HepG2 (cell line): ENCODE results near the gene OSBPL5. TPM values are rescaled to one million over a fixed set of nuclear protein-coding genes. Genes with fewer than 3 reads are reported as not detected.

Experiments
- ATAC-seq: fragments of 200-7000 bp; cut with Tn5 transposase; 3 replicates; pipeline ENCODE4 v1.9.1; 2020; ENCODE audit warnings: mild to moderate bottlenecking, moderate library complexity
- BruUV-seq: library from RNA; stranded (reverse); fragments of 400-500 nt; replicated peaks from 2 replicates; lab custom pipeline; 2021; lab: Mats Ljungman, UMichigan
- CTCF ChIA-PET: fragments of 300-600 bp; formaldehyde crosslinking; extraction: SDS; loops from one replicate; lab custom pipeline; 2021; ENCODE audit warnings: low total read pairs, inconsistent platforms, low intra/inter-chr PET ratio; lab: Yijun Ruan, JAX
- POLR2A ChIA-PET: fragments of 350-600 bp; sonication (Branson Sonifier 250); formaldehyde crosslinking; loops from one replicate; lab custom pipeline; 2020; ENCODE audit warnings: antibody characterized with exemption, inconsistent platforms; lab: Yijun Ruan, JAX
- DNase-seq: peaks from one replicate; pipeline ENCODE4 v3.0.0-alpha.2; 2015; ENCODE audit warnings: low spot score
- FAIRE-seq: peaks from 3 replicates; lab custom pipeline; 2011; peaks lifted over from hg19 to GRCh38; lab: Jason Lieb, UNC
- H2AFZ ChIP-seq: one replicate; pipeline ENCODE4 v1.6.1; 2011; ENCODE audit warnings: low read length, inconsistent platforms
- H3K27ac ChIP-seq: fragments of 300-600 bp; 3 replicates; pipeline ENCODE4 v1.8.0; 2011; ENCODE audit warnings: mixed run types, mild to moderate bottlenecking, mixed read lengths, low read length, inconsistent platforms; ENCODE audit not compliant: insufficient read depth; ENCODE audit errors: extremely low read length
- H3K27me3 ChIP-seq, 2 experiments: fragments of 200-600 bp in 1 of 2; 2 replicates in 1 of 2; 3 replicates in 1 of 2; pipeline versions ENCODE4 v1.6.0 to v1.8.0; 2011; ENCODE audit warnings: low read length in 2 of 2, mild to moderate bottlenecking in 2 of 2, moderate library complexity in 2 of 2, inconsistent platforms in 1 of 2; ENCODE audit not compliant: insufficient read depth in 2 of 2, control insufficient read depth in 1 of 2
- H3K36me3 ChIP-seq, 2 experiments: fragments of 200-600 bp in 1 of 2; replicated peaks in 1 of 2; 2 replicates in 1 of 2; 3 replicates in 1 of 2; pipeline versions ENCODE4 v1.5.1 to v1.8.0; 2011; ENCODE audit warnings: low read length in 2 of 2, inconsistent platforms in 1 of 2; ENCODE audit not compliant: insufficient read depth in 2 of 2, control insufficient read depth in 1 of 2
- H3K4me1 ChIP-seq: 2 replicates; pipeline ENCODE4 v1.5.1; 2012; ENCODE audit warnings: low read length, inconsistent platforms; ENCODE audit not compliant: insufficient read depth
- H3K4me2 ChIP-seq: 2 replicates; pipeline ENCODE4 v1.6.0; 2011; ENCODE audit warnings: low read depth, low read length, inconsistent platforms
- H3K4me3 ChIP-seq, 3 experiments: fragments of 200-600 bp in 1 of 3; sonication (generic), shearing (Covaris generic) in 1 of 3; replicated peaks in 1 of 3; 2 replicates each; pipeline ENCODE4 v1.5.1; 2011 to 2016; ENCODE audit warnings: low read length in 3 of 3, inconsistent platforms in 2 of 3, low read depth in 2 of 3, mild to moderate bottlenecking in 2 of 3, control low read depth in 1 of 3, mixed read lengths in 1 of 3; ENCODE audit not compliant: insufficient read depth in 1 of 3
- H3K79me2 ChIP-seq: one replicate; pipeline ENCODE4 v1.6.1; 2011; ENCODE audit warnings: low read length, inconsistent platforms; ENCODE audit not compliant: insufficient read depth
- H3K9ac ChIP-seq: 2 replicates; pipeline ENCODE4 v1.6.0; 2011; ENCODE audit warnings: mild to moderate bottlenecking, low read depth, low read length, inconsistent platforms; ENCODE audit not compliant: insufficient read depth
- H3K9me3 ChIP-seq: 2 replicates; pipeline ENCODE4 v1.5.1; 2012; ENCODE audit warnings: mild to moderate bottlenecking, low read length
- H4K20me1 ChIP-seq: 2 replicates; pipeline ENCODE4 v1.6.0; 2011; ENCODE audit warnings: inconsistent platforms, mild to moderate bottlenecking, low read length, moderate library complexity; ENCODE audit not compliant: insufficient read depth
- IKZF4 ChIP-seq: sonication (generic); formaldehyde crosslinking; IDR thresholded peaks from 2 replicates; pipeline ENCODE4 v1.5.1; 2020; ENCODE audit warnings: borderline replicate concordance, mild to moderate bottlenecking, low read depth, missing genetic modification reagents; ENCODE audit errors: not compliant biosample characterization
- NFE2L2 ChIP-seq: fragments of 150-350 bp; IDR thresholded peaks from 2 replicates; pipeline ENCODE4 v1.6.1; 2014; ENCODE audit warnings: low read length
- SRSF9 ChIP-seq: fragments of 200-400 bp; formaldehyde crosslinking; IDR thresholded peaks from 2 replicates; pipeline ENCODE4 v1.6.1; 2018; ENCODE audit warnings: borderline replicate concordance, mild to moderate bottlenecking, low read depth, low read length; ENCODE audit not compliant: insufficient read depth, poor library complexity, severe bottlenecking
- ZNF468 ChIP-seq: sonication (generic); formaldehyde crosslinking; IDR thresholded peaks from 2 replicates; pipeline ENCODE4 v1.8.0; 2022; ENCODE audit warnings: mild to moderate bottlenecking, moderate library complexity, missing genetic modification reagents
- ZNF780A ChIP-seq: sonication (generic); formaldehyde crosslinking; IDR thresholded peaks from 2 replicates; pipeline ENCODE4 v1.8.0; 2022; ENCODE audit warnings: mild to moderate bottlenecking, missing genetic modification reagents, moderate library complexity
- ZSCAN30 ChIP-seq: sonication (generic); formaldehyde crosslinking; IDR thresholded peaks from 2 replicates; pipeline ENCODE4 v1.5.0; 2020; ENCODE audit warnings: mild to moderate bottlenecking, missing genetic modification reagents
- WGBS: methylation state at CpG from one replicate; pipeline ENCODE4 v1.1.6; 2017; ENCODE audit warnings: low lambda C conversion rate; 5-methylcytosine and 5-hydroxymethylcytosine counted together
- in situ Hi-C: cut with HindIII; loops from 2 replicates; pipeline ENCODE4 v1.10.0; 2017; ENCODE audit warnings: low pct_unique_long_range_greater_than_20kb; ENCODE audit not compliant: extremely low pct_ligation_motif_present
- intact Hi-C: fragments of 100-400 bp; cut with micrococcal nuclease; formaldehyde crosslinking; loops from one replicate; pipeline ENCODE4 v1.10.0; 2022; ENCODE audit not compliant: unreplicated experiment
- polyA plus RNA-seq, 8 experiments: library from polyadenylated mRNA; depleted of rRNA in 3 of 8; stranded (reverse) in 7 of 8; unstranded in 1 of 8; fragments of >200 nt; fragmentation: Illumina TruSeq in 4 of 8; extraction: Trizol in 4 of 8; gene quantifications; 2 replicates each; pipeline versions ENCODE4 v1.2.1 to v1.2.3, GENCODE V29; 2011 to 2016; ENCODE audit warnings: low read depth in 4 of 8, missing spikeins in 1 of 8, mixed read lengths in 1 of 8; ENCODE audit not compliant: insufficient read depth in 1 of 8
- total RNA-seq, 5 experiments: library from RNA; depleted of rRNA; stranded (reverse); fragments of >200 nt; fragmentation: Illumina TruSeq; extraction: Trizol; gene quantifications; 2 replicates each; pipeline ENCODE4 v1.2.3, GENCODE V29; 2016; ENCODE audit warnings: low read depth in 1 of 5
- TF ChIP-seq, protein P1 (sequence below): conservative IDR thresholded peaks from 2 replicates; pipeline ENCODE4 v1.6.1; 2018; ENCODE audit warnings: missing genetic modification reagents
- TF ChIP-seq, protein P2 (sequence below): fragments of 450-650 bp; IDR thresholded peaks from 2 replicates; pipeline ENCODE4 v1.6.1; 2017; ENCODE audit warnings: mild to moderate bottlenecking
- TF ChIP-seq, protein P3 (sequence below): sonication (generic); formaldehyde crosslinking; IDR thresholded peaks from 2 replicates; pipeline ENCODE4 v1.4.0; 2020; ENCODE audit warnings: low read depth, mild to moderate bottlenecking, missing genetic modification reagents

The OSBPL5 gene
- total and polyA plus RNA-seq, 2 of the 13 experiments (the other 11 are each of a cell fraction or from before 2014, with no cell fraction given): not detected

DNA sequence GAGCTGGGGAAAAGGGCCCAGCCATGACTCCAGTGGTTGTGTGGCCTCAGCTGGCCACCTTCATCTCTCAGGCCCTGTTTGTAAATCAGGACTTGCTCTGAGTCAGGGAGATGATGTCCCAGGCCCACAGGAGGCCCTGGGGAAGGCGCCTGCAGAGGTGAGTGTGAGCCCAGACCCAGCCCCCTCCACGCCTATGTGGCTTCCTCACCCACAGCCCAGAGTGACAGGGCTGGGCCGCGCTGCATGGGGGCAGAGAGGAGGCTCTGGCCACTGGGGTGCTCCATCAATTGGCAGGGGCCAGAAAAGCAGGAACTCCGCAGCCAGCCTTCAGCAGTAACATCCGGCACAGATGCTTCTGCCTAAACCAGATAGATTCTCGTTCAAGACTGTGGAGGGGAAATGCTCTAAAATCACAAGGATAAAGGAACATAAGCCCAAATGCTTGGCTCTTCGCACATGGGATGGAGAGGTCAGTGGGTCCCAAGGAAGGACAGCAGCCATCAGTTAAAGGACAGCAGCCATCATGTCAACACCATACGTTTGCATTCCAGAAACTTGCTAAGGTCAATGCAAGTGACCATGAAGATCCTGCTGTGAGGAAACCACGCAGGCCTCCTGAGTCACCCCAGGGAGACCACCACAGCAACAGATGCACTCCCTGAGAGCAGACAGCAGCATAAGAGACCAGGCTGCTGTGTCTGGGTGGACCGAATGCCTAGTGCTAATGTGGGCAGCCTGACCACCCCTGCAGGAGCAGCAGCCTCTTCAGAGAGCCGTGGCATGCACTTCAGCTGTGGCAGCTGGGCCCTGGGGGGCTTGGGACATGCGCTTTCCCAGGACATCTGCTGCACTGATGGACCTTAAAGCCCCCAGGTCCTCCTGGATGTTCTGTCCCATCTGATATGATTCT is 28.3 kb downstream of the OSBPL5 start:
- no peak overlapping the region for H3K9ac ChIP-seq
- no peaks in the 10 kb centered on the region for H3K36me3 ChIP-seq
- no peak overlapping the region for H3K4me2 ChIP-seq
- FAIRE-seq (no peak), DNase-seq (no peak), ATAC-seq (no peak)
- intact Hi-C loops: no loop called here
- WGBS: 30% methylated on average over 8 of the region's 13 CpGs
- H3K4me3 ChIP-seq: no peak overlapping the region
- in situ Hi-C loops: no loop called here
- H3K79me2 ChIP-seq: no peaks in the 10 kb centered on the region
- no peak for TF ChIP-seq ZNF780A (CRISPR knock-in tag)
- no peak for TF ChIP-seq NFE2L2
- TF ChIP-seq, protein P1, sequence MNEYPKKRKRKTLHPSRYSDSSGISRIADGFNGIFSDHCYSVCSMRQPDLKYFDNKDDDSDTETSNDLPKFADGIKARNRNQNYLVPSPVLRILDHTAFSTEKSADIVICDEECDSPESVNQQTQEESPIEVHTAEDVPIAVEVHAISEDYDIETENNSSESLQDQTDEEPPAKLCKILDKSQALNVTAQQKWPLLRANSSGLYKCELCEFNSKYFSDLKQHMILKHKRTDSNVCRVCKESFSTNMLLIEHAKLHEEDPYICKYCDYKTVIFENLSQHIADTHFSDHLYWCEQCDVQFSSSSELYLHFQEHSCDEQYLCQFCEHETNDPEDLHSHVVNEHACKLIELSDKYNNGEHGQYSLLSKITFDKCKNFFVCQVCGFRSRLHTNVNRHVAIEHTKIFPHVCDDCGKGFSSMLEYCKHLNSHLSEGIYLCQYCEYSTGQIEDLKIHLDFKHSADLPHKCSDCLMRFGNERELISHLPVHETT (CRISPR knock-in tag): no peak
- no peak for TF ChIP-seq IKZF4 (CRISPR knock-in tag)
- TF ChIP-seq ZSCAN30 (CRISPR knock-in tag): peak; percentile 100
- TF ChIP-seq, protein P2, sequence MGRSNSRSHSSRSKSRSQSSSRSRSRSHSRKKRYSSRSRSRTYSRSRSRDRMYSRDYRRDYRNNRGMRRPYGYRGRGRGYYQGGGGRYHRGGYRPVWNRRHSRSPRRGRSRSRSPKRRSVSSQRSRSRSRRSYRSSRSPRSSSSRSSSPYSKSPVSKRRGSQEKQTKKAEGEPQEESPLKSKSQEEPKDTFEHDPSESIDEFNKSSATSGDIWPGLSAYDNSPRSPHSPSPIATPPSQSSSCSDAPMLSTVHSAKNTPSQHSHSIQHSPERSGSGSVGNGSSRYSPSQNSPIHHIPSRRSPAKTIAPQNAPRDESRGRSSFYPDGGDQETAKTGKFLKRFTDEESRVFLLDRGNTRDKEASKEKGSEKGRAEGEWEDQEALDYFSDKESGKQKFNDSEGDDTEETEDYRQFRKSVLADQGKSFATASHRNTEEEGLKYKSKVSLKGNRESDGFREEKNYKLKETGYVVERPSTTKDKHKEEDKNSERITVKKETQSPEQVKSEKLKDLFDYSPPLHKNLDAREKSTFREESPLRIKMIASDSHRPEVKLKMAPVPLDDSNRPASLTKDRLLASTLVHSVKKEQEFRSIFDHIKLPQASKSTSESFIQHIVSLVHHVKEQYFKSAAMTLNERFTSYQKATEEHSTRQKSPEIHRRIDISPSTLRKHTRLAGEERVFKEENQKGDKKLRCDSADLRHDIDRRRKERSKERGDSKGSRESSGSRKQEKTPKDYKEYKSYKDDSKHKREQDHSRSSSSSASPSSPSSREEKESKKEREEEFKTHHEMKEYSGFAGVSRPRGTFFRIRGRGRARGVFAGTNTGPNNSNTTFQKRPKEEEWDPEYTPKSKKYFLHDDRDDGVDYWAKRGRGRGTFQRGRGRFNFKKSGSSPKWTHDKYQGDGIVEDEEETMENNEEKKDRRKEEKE: no peak
- TF ChIP-seq ZNF468 (CRISPR knock-in tag): no peak
- TF ChIP-seq SRSF9: no peak
- TF ChIP-seq, protein P3, sequence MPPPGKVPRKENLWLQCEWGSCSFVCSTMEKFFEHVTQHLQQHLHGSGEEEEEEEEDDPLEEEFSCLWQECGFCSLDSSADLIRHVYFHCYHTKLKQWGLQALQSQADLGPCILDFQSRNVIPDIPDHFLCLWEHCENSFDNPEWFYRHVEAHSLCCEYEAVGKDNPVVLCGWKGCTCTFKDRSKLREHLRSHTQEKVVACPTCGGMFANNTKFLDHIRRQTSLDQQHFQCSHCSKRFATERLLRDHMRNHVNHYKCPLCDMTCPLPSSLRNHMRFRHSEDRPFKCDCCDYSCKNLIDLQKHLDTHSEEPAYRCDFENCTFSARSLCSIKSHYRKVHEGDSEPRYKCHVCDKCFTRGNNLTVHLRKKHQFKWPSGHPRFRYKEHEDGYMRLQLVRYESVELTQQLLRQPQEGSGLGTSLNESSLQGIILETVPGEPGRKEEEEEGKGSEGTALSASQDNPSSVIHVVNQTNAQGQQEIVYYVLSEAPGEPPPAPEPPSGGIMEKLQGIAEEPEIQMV (CRISPR knock-in tag): no peak
- no peak overlapping the region for H2AFZ ChIP-seq
- ChIA-PET CTCF (no interaction called here), POLR2A (no interaction called here)
- H3K27me3 ChIP-seq: peaks cover 7 to 58% of the 10 kb centered on the region in 2 experiments
- H3K9me3 ChIP-seq: no peaks in the 10 kb centered on the region
- peaks cover 2% of the 10 kb centered on the region; the same call in 1 of the 2 replicates for H4K20me1 ChIP-seq
- no peaks in the 10 kb centered on the region for H3K4me1 ChIP-seq
- no TSS peak for BruUV-seq
- H3K27ac ChIP-seq: no peak overlapping the region
